Right lobe of liver (tissue), 6 donors: Measurements from ENCODE around the gene WDR75. TPM values are rescaled to one million over a fixed set of nuclear protein-coding genes. Genes with fewer than 3 reads are reported as not detected.
A peak's percentile ranks its signal among the peaks of the same experiment; 100 is the strongest.

Experiments
- ATAC-seq, 4 donors: fragments of 200-7000 bp; cut with Tn5 transposase; one replicate each; pipeline ENCODE4 v1.9.1; 2020; ENCODE audit warnings: mild to moderate bottlenecking in 4 of 4, moderate library complexity in 4 of 4
- DNase-seq, 3 donors: peaks; one replicate each; pipeline ENCODE4 v3.0.0-alpha.2; 2020
- H3K27ac ChIP-seq, 3 donors: fragments of 200-600 bp; one replicate each; pipeline ENCODE4 v1.8.0; 2022
- H3K27me3 ChIP-seq, 2 donors: fragments of 200-600 bp; one replicate each; pipeline ENCODE4 v1.8.0; 2022
- H3K36me3 ChIP-seq, 4 donors: fragments of 200-600 bp; sonication (generic) in 1 of 4; one replicate each; pipeline versions ENCODE4 v1.5.1 to v1.8.0; 2017 to 2022; ENCODE audit warnings: control low read depth in 1 of 4
- H3K4me1 ChIP-seq, 4 donors: fragments of 200-600 bp; sonication (generic) in 1 of 4; one replicate each; pipeline versions ENCODE4 v1.5.1 to v1.8.0; 2017 to 2022; ENCODE audit warnings: control low read depth in 1 of 4
- H3K4me3 ChIP-seq, 3 donors: fragments of 200-600 bp; one replicate each; pipeline ENCODE4 v1.8.0; 2022
- H3K9me3 ChIP-seq, 4 donors: fragments of 200-600 bp; sonication (generic) in 1 of 4; one replicate each; pipeline versions ENCODE4 v1.5.1 to v1.8.0; 2017 to 2022; ENCODE audit warnings: control low read depth in 1 of 4
- CTCF ChIP-seq, 4 donors: fragments of 200-600 bp in 3 of 4; fragments of 450-650 bp in 1 of 4; IDR thresholded peaks; one replicate each; pipeline versions ENCODE4 v1.5.1 to v1.8.0; 2016 to 2022; ENCODE audit warnings: antibody characterized with exemption in 4 of 4, mild to moderate bottlenecking in 2 of 4
- POLR2A ChIP-seq: fragments of 450-650 bp; IDR thresholded peaks from one replicate; pipeline ENCODE4 v1.6.1; 2017; ENCODE audit warnings: antibody characterized with exemption, mild to moderate bottlenecking
- WGBS: methylation state at CpG from one replicate; pipeline ENCODE4 v1.1.6; 2018; ENCODE audit warnings: low coverage, low lambda C conversion rate; ENCODE audit not compliant: insufficient coverage; ENCODE audit errors: missing lambda C conversion rate; 5-methylcytosine and 5-hydroxymethylcytosine counted together
- intact Hi-C, 2 donors: fragments of 100-400 bp; cut with DNase I; formaldehyde crosslinking; loops; one replicate each; pipeline versions ENCODE4 v1.11.2 to v1.14.1; 2022
- long read RNA-seq: library from polyadenylated mRNA; unstranded; transcript quantifications from one replicate; pipeline ENCODE4 v2.0.0, GENCODE V29; 2019
- total RNA-seq, 6 experiments: library from RNA; depleted of rRNA in 2 of 6; stranded (reverse); fragments of >200 nt in 2 of 6; fragmentation: NEBNext Ultra II Directional in 3 of 6; extraction: Animal tissue kit (Norgen Biotek cat#: 25700) in 3 of 6; gene quantifications; one replicate each; pipeline versions ENCODE4 v1.1.0 to v1.2.4, GENCODE V29; 2016 to 2023
- donor health status: DM: no; HTN: yes; CAD: no.
- donor health status: DM: no; HTN: no; CAD: no.
- donor health status: DM: no; HTN: no; CAD: no.
- donor health status: DM: no; HTN: yes; CAD: no.
- donor health status: DM: no; HTN: yes; CAD: no.

The WDR75 gene
- total RNA-seq, result 10 to 100 TPM in 4 of 6 experiments, 1 to 10 TPM in 2; 7.5 to 19.5 (median 11.8) TPM
- long read RNA-seq, partial matches to known transcripts, result 0 of 2 reads
- long read RNA-seq, other reads (novel, unspliced or antisense), result 0 of 2 reads

GRCh38 chr2:189440947-189441708 is at the start of gene WDR75:
TSS of gene WDR75 (plus strand) at chr2:189441474. CDS start at chr2:189441493, 19 bp downstream.
- Histone ChIP-seq H3K4me3 (peak within 1 kb of the TSS; percentile 78 to 85 (median 82)), H3K4me1 (peaks cover 0 to 14% (median 3%) of the 10 kb centered on the region in 4 donors), H3K9me3 (no peaks in the 10 kb centered on the region), H3K27me3 (no peaks in the 10 kb centered on the region), H3K27ac (peak within 1 kb of the TSS; percentile 80 to 93 (median 83)), H3K36me3 (no peaks in the 10 kb centered on the region)
- under 1% methylated on average over 25 of the region's 48 CpGs for WGBS
- ATAC-seq, result peak; percentile 98 to 99 (median 98)
- peak; percentile 90 to 96 (median 94) for DNase-seq
- intact Hi-C loops, result no loop called here
- TF ChIP-seq CTCF (IDR thresholded peaks at IDR 0.05) (peak in 1 of 4 donors; percentile 5), POLR2A (peak; percentile 76)

DNA sequence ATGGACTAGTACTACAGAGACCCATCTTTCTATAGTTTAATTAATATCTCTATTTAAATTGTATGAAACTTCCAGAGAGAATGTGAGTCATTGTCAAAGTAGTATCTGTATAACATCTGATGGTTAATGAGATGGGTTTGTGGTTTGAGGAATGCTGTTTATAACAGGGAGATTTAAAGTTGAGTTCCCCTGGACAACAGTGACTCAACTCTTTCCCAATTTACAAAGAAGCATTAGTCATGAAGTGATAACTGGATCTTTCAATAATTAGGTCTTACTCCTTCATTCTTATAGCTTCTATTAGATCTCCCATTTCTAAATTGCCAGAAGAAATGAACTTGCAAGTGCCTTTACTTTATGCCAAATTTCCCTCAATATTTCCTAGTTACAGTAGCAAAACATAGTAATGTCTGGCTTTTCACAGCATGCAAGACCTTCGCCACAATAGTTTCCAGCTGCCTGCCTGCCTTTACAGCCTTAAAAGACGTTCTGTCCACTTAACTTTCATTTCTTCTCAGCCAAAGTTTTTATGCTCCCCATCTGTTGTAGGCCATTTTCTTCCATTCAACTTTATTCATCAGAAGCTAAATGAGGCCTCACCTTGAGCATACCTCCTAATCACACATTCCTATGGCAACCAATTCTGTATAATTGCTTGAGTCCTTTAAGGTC is 47.7 kb upstream of the WDR75 start:
- ATAC-seq, result peak in 1 of 4 donors; percentile 20
- WGBS, result 69% methylated on average over 2 of the region's 2 CpGs
- no peaks in the 10 kb centered on the region for H3K9me3 ChIP-seq
- TF ChIP-seq CTCF (IDR thresholded peaks at IDR 0.05) (no peak), POLR2A (no peak)
- no peak for DNase-seq
- H3K36me3 ChIP-seq, result no peaks in the 10 kb centered on the region
- intact Hi-C loops, result no loop called here
- no peaks in the 10 kb centered on the region for H3K27me3 ChIP-seq
- H3K27ac ChIP-seq, result no peak overlapping the region
- H3K4me1 ChIP-seq, result no peaks in the 10 kb centered on the region
- H3K4me3 ChIP-seq, result no peak overlapping the region

- ATAC-seq (no peak), DNase-seq (no peak)
- Histone ChIP-seq H3K27ac (no peak overlapping the region), H3K9me3 (no peaks in the 10 kb centered on the region), H3K4me1 (no peaks in the 10 kb centered on the region), H3K4me3 (no peak overlapping the region), H3K27me3 (no peaks in the 10 kb centered on the region), H3K36me3 (no peaks in the 10 kb centered on the region)
- intact Hi-C loops, result no loop called here
- no peak for TF ChIP-seq POLR2A
- no peak for TF ChIP-seq CTCF (IDR thresholded peaks at IDR 0.05)
These were observed 46.7 kb upstream of the WDR75 start for GRCh38 chr2:189394525-189394924.

DNA sequence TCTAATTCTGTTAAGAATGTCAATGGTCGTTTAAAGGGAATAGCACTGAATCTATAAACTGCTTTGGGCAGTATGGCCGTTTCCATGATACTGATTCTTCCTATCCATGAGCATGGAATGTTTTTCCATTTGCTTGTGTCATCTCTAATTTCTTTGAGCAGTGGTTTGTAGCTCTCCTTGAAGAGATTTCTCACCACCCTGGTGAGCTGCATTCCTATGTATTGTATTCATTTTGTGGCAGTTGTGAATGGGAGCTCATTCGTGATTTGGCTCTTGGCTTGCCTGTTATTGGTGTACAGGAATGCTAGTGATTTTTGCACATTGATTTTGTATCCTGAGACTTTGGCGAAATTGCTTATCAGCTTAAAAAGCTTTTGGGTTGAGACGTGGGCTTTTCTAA is 38.3 kb upstream of the WDR75 start:
- no peak overlapping the region for H3K27ac ChIP-seq
- H3K36me3 ChIP-seq, result no peaks in the 10 kb centered on the region
- intact Hi-C loops, result no loop called here
- 48% methylated on average over 4 of the region's 5 CpGs for WGBS
- no peaks in the 10 kb centered on the region for H3K9me3 ChIP-seq
- no peak for DNase-seq
- no peak overlapping the region for H3K4me3 ChIP-seq
- no peaks in the 10 kb centered on the region for H3K27me3 ChIP-seq
- no peak for ATAC-seq
- no peaks in the 10 kb centered on the region for H3K4me1 ChIP-seq
- TF ChIP-seq CTCF (IDR thresholded peaks at IDR 0.05) (no peak), POLR2A (no peak)
